Loucy (cell line): Measurements from ENCODE around the gene BCAR3.

Experiments used
- H2AFZ ChIP-seq: fragments of 200-600 bp; sonication (generic); 2 replicates; pipeline ENCODE4 v1.6.0; 2016; ENCODE audit warnings: antibody characterized with exemption, mild to moderate bottlenecking, low read length, moderate library complexity
- H3F3A ChIP-seq: fragments of 200-600 bp; 2 replicates; pipeline ENCODE4 v1.6.0; 2016; ENCODE audit warnings: antibody characterized with exemption, low read depth, mild to moderate bottlenecking
- H3K27me3 ChIP-seq: fragments of 200-600 bp; sonication (generic); 2 replicates; pipeline ENCODE4 v1.6.1; 2014; ENCODE audit warnings: low read length, mild to moderate bottlenecking; ENCODE audit not compliant: insufficient read depth, poor library complexity, severe bottlenecking
- H3K36me3 ChIP-seq: fragments of 200-600 bp; sonication (generic); 2 replicates; pipeline ENCODE4 v1.6.1; 2016; ENCODE audit warnings: low read length; ENCODE audit not compliant: insufficient read depth
- H3K4me1 ChIP-seq: fragments of 200-600 bp; sonication (generic); 2 replicates; pipeline ENCODE4 v1.5.1; 2014; ENCODE audit warnings: low read length, mild to moderate bottlenecking; ENCODE audit not compliant: insufficient read depth, poor library complexity, severe bottlenecking
- H3K4me2 ChIP-seq: fragments of 200-600 bp; sonication (generic); 2 replicates; pipeline ENCODE4 v1.6.0; 2014; ENCODE audit warnings: antibody characterized with exemption, low read length, low read depth, mild to moderate bottlenecking; ENCODE audit not compliant: poor library complexity, severe bottlenecking
- H3K4me3 ChIP-seq: fragments of 200-600 bp; sonication (generic); 2 replicates; pipeline ENCODE4 v1.5.1; 2014; ENCODE audit warnings: low read length, mild to moderate bottlenecking, mixed read lengths; ENCODE audit not compliant: poor library complexity, severe bottlenecking
- H3K79me2 ChIP-seq: fragments of 200-600 bp; sonication (generic); 2 replicates; pipeline ENCODE4 v1.6.1; 2014; ENCODE audit warnings: low read length; ENCODE audit not compliant: insufficient read depth
- H3K9ac ChIP-seq: fragments of 200-600 bp; sonication (generic); 2 replicates; pipeline ENCODE4 v1.6.0; 2014; ENCODE audit warnings: mild to moderate bottlenecking, low read depth, low read length, moderate library complexity; ENCODE audit not compliant: poor library complexity, severe bottlenecking
- H3K9me2 ChIP-seq: fragments of 200-600 bp; sonication (generic); replicated peaks from 2 replicates; pipeline ENCODE4 v1.6.1; 2016; ENCODE audit warnings: low read depth, low read length, mixed read lengths
- H3K9me3 ChIP-seq: fragments of 200-600 bp; sonication (generic); 2 replicates; pipeline ENCODE4 v1.6.1; 2014; ENCODE audit warnings: mild to moderate bottlenecking, antibody characterized with exemption, low read length, low read depth; ENCODE audit not compliant: insufficient read depth
- H4K20me1 ChIP-seq: fragments of 200-600 bp; sonication (generic); 2 replicates; pipeline ENCODE4 v1.6.0; 2014; ENCODE audit warnings: antibody characterized with exemption, low read length, mild to moderate bottlenecking; ENCODE audit not compliant: insufficient read depth, poor library complexity, severe bottlenecking
- CTCF ChIP-seq: fragments of 200-600 bp; sonication (generic); conservative IDR thresholded peaks from 2 replicates; pipeline ENCODE4 v1.5.1; 2014; ENCODE audit warnings: mild to moderate bottlenecking, antibody characterized with exemption, low read length
- EZH2phosphoT487 ChIP-seq: fragments of 200-600 bp; IDR thresholded peaks from 2 replicates; pipeline ENCODE4 v1.6.1; 2018; ENCODE audit warnings: antibody characterized with exemption, mild to moderate bottlenecking, moderate library complexity, borderline replicate concordance

Gene BCAR3

GRCh38 chr1:93518516-93518915 is 163.1 kb downstream of the BCAR3 start:
- no peaks in the 10 kb centered on the region for H3F3A ChIP-seq
- H3K4me1 ChIP-seq: no peaks in the 10 kb centered on the region
- no peak overlapping the region for H3K4me2 ChIP-seq
- H3K36me3 ChIP-seq: 0 out of 2 replicates have a peak, but pooled peaks cover 2% of the 10 kb centered on the region
- no peaks in the 10 kb centered on the region for H4K20me1 ChIP-seq
- H3K4me3 ChIP-seq: no peak overlapping the region
- no peak for TF ChIP-seq EZH2phosphoT487
- no peak for TF ChIP-seq CTCF
- no peaks in the 10 kb centered on the region for H3K79me2 ChIP-seq
- no peak overlapping the region for H3K9ac ChIP-seq
- H3K9me2 ChIP-seq: no peaks in the 10 kb centered on the region
- no peaks in the 10 kb centered on the region for H3K9me3 ChIP-seq
- no peaks in the 10 kb centered on the region for H3K27me3 ChIP-seq
- H2AFZ ChIP-seq: no peak overlapping the region

- Histone ChIP-seq H3K4me2 (no peak overlapping the region), H3K4me3 (no peak overlapping the region), H3K9me3 (no peaks in the 10 kb centered on the region), H3K27me3 (no peaks in the 10 kb centered on the region), H2AFZ (no peak overlapping the region), H3K79me2 (no peaks in the 10 kb centered on the region), H3F3A (no peaks in the 10 kb centered on the region), H3K4me1 (no peaks in the 10 kb centered on the region), H3K9me2 (no peaks in the 10 kb centered on the region), H3K9ac (no peak overlapping the region), H4K20me1 (no peaks in the 10 kb centered on the region), H3K36me3 (no peaks in the 10 kb centered on the region)
- TF ChIP-seq EZH2phosphoT487 (no peak), CTCF (no peak)
Observed at GRCh38 chr1:93516164-93516563, 165.5 kb downstream of the BCAR3 start.
